Caco-2 (cell line): ENCODE measurements around the gene PRKCQ. TPM values are rescaled to one million over a fixed set of nuclear protein-coding genes. Genes with fewer than 3 reads are reported as not detected.

Experiments
- BruUV-seq: library from RNA; stranded (reverse); fragments of 400-500 nt; replicated peaks from 2 replicates; lab custom pipeline; 2021; lab: Mats Ljungman, UMichigan
- CTCF ChIA-PET: fragments of 300-600 bp; sonication (Branson Sonifier 250); formaldehyde crosslinking; loops from one replicate; lab custom pipeline; 2022; ENCODE audit warnings: antibody characterized with exemption; lab: Charles Lee
- POLR2A ChIA-PET: fragments of 300-600 bp; sonication (Branson Sonifier 250); formaldehyde crosslinking; loops from one replicate; lab custom pipeline; 2022; ENCODE audit warnings: antibody characterized with exemption; lab: Charles Lee
- DNase-seq, 2 experiments: peaks; one replicate each; pipeline versions ENCODE4 v3.0.0 to v3.0.0-alpha.2; 2020 to 2022
- H3K27me3 ChIP-seq: replicated peaks from 2 replicates; pipeline ENCODE4 v1.6.0; 2011; ENCODE audit warnings: low read length; ENCODE audit not compliant: control insufficient read depth, insufficient read depth
- H3K36me3 ChIP-seq: 2 replicates; pipeline ENCODE4 v1.5.1; 2011; ENCODE audit warnings: low read length; ENCODE audit not compliant: control insufficient read depth, insufficient read depth
- H3K4me1 ChIP-seq: fragments of 250-450 bp; sonication (Bioruptor Pico); 2 replicates; pipeline ENCODE4 v1.5.1; 2020; ENCODE audit warnings: mild to moderate bottlenecking
- H3K4me3 ChIP-seq: 2 replicates; pipeline ENCODE4 v1.5.1; 2011; ENCODE audit warnings: low read depth, mild to moderate bottlenecking, control low read depth, low read length
- H3K9me3 ChIP-seq: fragments of 250-450 bp; sonication (Bioruptor Pico); 2 replicates; pipeline ENCODE4 v1.5.1; 2020; ENCODE audit warnings: mild to moderate bottlenecking, moderate library complexity
- H3K27ac Mint-ChIP-seq: one replicate; pipeline ENCODE4 v1.8.0; 2022; ENCODE audit warnings: mixed read lengths; ENCODE audit not compliant: unreplicated experiment
- H3K27me3 Mint-ChIP-seq: one replicate; pipeline ENCODE4 v1.8.0; 2022; ENCODE audit warnings: mixed read lengths; ENCODE audit not compliant: insufficient read depth, unreplicated experiment
- H3K36me3 Mint-ChIP-seq: one replicate; pipeline ENCODE4 v1.8.0; 2022; ENCODE audit warnings: mild to moderate bottlenecking, mixed read lengths; ENCODE audit not compliant: insufficient read depth, unreplicated experiment
- H3K4me1 Mint-ChIP-seq: one replicate; pipeline ENCODE4 v1.8.0; 2022; ENCODE audit warnings: low read depth, mixed read lengths; ENCODE audit not compliant: unreplicated experiment
- H3K4me3 Mint-ChIP-seq: one replicate; pipeline ENCODE4 v1.8.0; 2022; ENCODE audit warnings: mild to moderate bottlenecking, moderate library complexity, mixed read lengths; ENCODE audit not compliant: unreplicated experiment
- H3K9me3 Mint-ChIP-seq: one replicate; pipeline ENCODE4 v1.8.0; 2022; ENCODE audit warnings: mixed read lengths; ENCODE audit not compliant: unreplicated experiment
- intact Hi-C: fragments of 100-400 bp; cut with micrococcal nuclease; formaldehyde crosslinking; loops from one replicate; pipeline ENCODE4 v1.10.0; 2022; ENCODE audit not compliant: unreplicated experiment
- total RNA-seq: library from RNA; stranded (reverse); gene quantifications from 2 replicates; pipeline ENCODE4 v1.2.3, GENCODE V29; 2022
- TF ChIP-seq, protein P1 (sequence below), 2 experiments: fragments of 200-600 bp in 1 of 2; IDR thresholded peaks; 1 replicate in 1 of 2; 2 replicates in 1 of 2; pipeline versions ENCODE4 v1.5.1 to v1.8.0; 2011 to 2022; ENCODE audit warnings: antibody characterized with exemption in 1 of 2, control low read depth in 1 of 2, inconsistent platforms in 1 of 2, low read depth in 1 of 2, low read length in 1 of 2, mild to moderate bottlenecking in 1 of 2, moderate library complexity in 1 of 2; ENCODE audit not compliant: insufficient read depth in 1 of 2, severe bottlenecking in 1 of 2, unreplicated experiment in 1 of 2

PRKCQ gene
- total RNA-seq, 1 experiment from 2014 or later = 2.4 TPM

DNA sequence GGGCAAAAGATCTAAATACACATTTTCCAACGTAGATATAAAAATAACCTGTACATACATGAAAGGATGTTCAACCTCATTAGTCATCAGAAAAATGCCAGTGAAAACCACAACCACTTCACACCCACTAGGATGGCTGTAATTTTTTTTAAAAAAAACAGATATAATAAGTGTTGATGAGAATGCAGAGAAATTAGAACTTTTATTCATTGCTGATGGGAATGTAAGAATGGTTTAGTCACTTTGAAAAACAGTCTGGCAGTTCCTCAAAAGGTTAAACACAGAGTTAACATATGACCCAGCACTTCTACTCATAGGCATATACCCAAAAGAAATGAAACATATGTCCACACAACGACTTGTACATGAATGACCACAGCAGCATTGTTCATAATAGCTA, 32.3 kb upstream of the PRKCQ start:
- Mint-ChIP-seq H3K9me3 (no peaks in the 10 kb centered on the region), H3K4me1 (no peaks in the 10 kb centered on the region), H3K27me3 (peaks cover 21% of the 10 kb centered on the region), H3K36me3 (no peaks in the 10 kb centered on the region), H3K4me3 (no peak overlapping the region), H3K27ac (no peak overlapping the region)
- intact Hi-C loops = no loop called here
- H3K4me3 ChIP-seq = no peak overlapping the region
- no peaks in the 10 kb centered on the region for H3K36me3 ChIP-seq
- CTCF ChIA-PET = no interaction called here
- BruUV-seq = no TSS peak
- no peak for DNase-seq
- H3K9me3 ChIP-seq = no peaks in the 10 kb centered on the region
- H3K27me3 ChIP-seq = no peaks in the 10 kb centered on the region
- H3K4me1 ChIP-seq = no peaks in the 10 kb centered on the region
- POLR2A ChIA-PET = no interaction called here
- TF ChIP-seq, protein P1, sequence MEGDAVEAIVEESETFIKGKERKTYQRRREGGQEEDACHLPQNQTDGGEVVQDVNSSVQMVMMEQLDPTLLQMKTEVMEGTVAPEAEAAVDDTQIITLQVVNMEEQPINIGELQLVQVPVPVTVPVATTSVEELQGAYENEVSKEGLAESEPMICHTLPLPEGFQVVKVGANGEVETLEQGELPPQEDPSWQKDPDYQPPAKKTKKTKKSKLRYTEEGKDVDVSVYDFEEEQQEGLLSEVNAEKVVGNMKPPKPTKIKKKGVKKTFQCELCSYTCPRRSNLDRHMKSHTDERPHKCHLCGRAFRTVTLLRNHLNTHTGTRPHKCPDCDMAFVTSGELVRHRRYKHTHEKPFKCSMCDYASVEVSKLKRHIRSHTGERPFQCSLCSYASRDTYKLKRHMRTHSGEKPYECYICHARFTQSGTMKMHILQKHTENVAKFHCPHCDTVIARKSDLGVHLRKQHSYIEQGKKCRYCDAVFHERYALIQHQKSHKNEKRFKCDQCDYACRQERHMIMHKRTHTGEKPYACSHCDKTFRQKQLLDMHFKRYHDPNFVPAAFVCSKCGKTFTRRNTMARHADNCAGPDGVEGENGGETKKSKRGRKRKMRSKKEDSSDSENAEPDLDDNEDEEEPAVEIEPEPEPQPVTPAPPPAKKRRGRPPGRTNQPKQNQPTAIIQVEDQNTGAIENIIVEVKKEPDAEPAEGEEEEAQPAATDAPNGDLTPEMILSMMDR (IDR thresholded peaks at IDR 0.05; ENCODE audit: insufficient read depth in 1 of 2, low read depth in 1 of 2, low read length in 1 of 2, severe bottlenecking in 1 of 2, unreplicated experiment in 1 of 2) = no peak

DNA sequence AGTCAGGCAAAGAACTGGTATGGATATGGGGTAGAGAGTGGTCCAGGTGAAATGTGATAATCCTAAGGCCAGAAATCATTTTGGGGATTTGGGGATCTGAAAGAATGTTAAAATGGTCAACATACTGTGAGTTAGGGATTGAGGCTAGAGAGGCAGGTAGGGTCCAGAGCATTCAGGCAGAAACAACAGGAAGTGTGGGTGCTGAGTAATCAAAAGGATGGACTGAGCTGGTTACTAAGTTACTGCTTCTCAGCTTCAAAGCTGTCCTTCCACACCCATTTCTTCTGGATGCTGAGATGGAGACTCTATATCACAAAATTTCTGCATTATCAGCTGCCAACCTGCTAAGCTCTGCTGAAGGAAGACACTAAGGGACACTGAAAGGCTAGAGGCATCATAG, 30.6 kb upstream of the PRKCQ start:
- CTCF ChIA-PET = no interaction called here
- H3K9me3 ChIP-seq = no peaks in the 10 kb centered on the region
- Mint-ChIP-seq H3K9me3 (no peaks in the 10 kb centered on the region), H3K27me3 (peaks cover 28% of the 10 kb centered on the region), H3K36me3 (no peaks in the 10 kb centered on the region), H3K4me1 (no peaks in the 10 kb centered on the region), H3K4me3 (no peak overlapping the region), H3K27ac (no peak overlapping the region)
- no peaks in the 10 kb centered on the region for H3K27me3 ChIP-seq
- no peaks in the 10 kb centered on the region for H3K4me1 ChIP-seq
- TF ChIP-seq, protein P1 (IDR thresholded peaks at IDR 0.05; ENCODE audit: insufficient read depth in 1 of 2, low read depth in 1 of 2, low read length in 1 of 2, severe bottlenecking in 1 of 2, unreplicated experiment in 1 of 2) = no peak
- DNase-seq = no peak
- no TSS peak for BruUV-seq
- no peak overlapping the region for H3K4me3 ChIP-seq
- intact Hi-C loops = no loop called here
- POLR2A ChIA-PET = no interaction called here
- H3K36me3 ChIP-seq = no peaks in the 10 kb centered on the region

DNA sequence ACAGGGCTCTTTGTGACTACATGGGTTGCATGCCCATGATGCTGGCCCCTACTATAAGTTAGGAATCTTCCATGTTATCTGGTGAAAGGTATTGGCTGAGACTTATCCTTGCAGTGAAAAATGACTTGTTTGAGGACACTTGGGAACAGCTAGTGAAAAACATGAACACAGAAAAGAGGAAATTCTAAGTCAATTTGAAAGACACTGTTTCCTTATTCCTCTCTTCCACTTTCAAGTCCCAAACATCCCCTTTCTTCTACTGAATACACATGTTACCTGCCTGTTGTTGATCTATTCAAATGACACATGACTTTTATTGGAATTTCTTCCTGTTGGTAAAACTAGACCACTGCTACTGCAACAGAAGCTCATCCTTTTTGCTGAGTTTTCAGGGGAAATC, 29.5 kb upstream of the PRKCQ start:
- no TSS peak for BruUV-seq
- H3K4me1 Mint-ChIP-seq = no peaks in the 10 kb centered on the region
- Histone ChIP-seq H3K4me1 (no peaks in the 10 kb centered on the region), H3K9me3 (no peaks in the 10 kb centered on the region), H3K4me3 (no peak overlapping the region), H3K27me3 (no peaks in the 10 kb centered on the region), H3K36me3 (no peaks in the 10 kb centered on the region)
- H3K4me3 Mint-ChIP-seq = no peak overlapping the region
- no peaks in the 10 kb centered on the region for H3K9me3 Mint-ChIP-seq
- CTCF ChIA-PET = no interaction called here
- no peak overlapping the region for H3K27ac Mint-ChIP-seq
- H3K36me3 Mint-ChIP-seq = no peaks in the 10 kb centered on the region
- TF ChIP-seq, protein P1 (IDR thresholded peaks at IDR 0.05; ENCODE audit: insufficient read depth in 1 of 2, low read depth in 1 of 2, low read length in 1 of 2, severe bottlenecking in 1 of 2, unreplicated experiment in 1 of 2) = no peak
- POLR2A ChIA-PET = no interaction called here
- DNase-seq = no peak
- H3K27me3 Mint-ChIP-seq = peaks cover 32% of the 10 kb centered on the region
- intact Hi-C loops = no loop called here
